NK-92 (cell line): ENCODE results near the gene TMEM54.

Experiments used
- DNase-seq: peaks from one replicate; lab custom pipeline; 2025; ENCODE audit not compliant: unreplicated experiment; lab: John Stamatoyannopoulos, UW

The TMEM54 gene, protein sequence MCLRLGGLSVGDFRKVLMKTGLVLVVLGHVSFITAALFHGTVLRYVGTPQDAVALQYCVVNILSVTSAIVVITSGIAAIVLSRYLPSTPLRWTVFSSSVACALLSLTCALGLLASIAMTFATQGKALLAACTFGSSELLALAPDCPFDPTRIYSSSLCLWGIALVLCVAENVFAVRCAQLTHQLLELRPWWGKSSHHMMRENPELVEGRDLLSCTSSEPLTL

DNA sequence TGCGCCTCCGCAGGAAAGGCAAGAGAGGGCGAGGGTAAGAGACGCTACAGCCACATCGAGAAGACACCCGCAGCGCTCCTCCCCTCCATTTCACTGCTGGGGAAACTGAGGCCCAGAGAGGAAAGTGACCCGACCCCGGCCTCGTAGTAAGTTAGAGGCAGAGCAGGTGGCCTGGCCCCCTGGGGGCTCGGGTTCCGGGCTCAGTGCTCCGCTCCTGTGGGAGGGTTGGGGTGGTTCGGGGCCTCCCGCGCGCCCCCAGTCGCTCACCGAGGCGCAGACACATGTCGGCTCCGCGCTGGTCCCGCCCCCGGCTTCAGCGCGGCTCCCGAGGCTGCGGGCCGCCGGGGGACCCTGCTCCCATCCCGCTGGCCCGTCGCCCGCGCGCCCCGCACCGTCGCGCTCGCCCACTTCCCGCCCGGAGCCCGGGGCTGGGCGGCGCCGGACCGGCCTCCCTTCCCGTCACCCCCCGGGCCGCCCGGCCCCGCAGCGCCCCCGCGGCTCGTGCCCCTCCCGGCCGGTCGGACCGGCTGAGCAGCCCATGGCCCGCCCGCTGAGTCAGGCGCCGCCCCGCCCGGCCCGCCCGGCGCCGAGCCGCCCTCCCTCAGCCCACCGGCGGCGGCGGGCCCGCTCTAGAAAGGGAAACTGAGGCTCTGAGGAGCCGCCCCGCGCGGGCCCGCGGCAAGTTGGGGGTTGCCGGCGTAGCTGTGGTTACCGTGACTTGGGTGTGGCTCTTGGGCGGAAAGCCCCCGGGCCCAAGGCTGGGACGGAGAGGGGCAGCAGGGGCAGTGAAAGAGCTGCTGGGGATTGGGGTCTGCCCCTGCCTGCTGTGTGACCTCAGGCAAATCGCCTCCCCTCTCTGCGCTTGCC is at the start of gene TMEM54:
Gene TMEM54 (minus strand): TSS at position 434 of the 867 bp plus-strand sequence. CDS start 151 bp downstream, at position 283.
- no peak for DNase-seq

DNA sequence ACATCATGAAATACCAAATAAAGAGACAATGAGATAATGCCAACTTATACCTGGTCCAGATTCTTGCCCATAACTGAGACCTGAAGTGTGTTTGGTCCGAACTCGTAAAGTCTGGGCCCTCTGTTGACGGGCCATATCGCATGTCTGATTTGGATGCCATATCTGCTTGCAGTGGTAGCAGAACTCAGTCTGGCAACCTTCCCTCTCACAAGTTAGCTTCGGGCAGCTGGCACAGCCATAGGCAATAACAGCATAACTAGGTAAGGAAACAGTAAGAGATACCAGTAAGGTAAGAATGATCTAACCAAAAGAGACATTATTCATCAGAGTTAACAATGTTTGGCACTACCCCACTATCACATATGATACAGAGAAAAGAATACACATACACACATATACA is 48.3 kb upstream of the TMEM54 start:
- DNase-seq = no peak

DNA sequence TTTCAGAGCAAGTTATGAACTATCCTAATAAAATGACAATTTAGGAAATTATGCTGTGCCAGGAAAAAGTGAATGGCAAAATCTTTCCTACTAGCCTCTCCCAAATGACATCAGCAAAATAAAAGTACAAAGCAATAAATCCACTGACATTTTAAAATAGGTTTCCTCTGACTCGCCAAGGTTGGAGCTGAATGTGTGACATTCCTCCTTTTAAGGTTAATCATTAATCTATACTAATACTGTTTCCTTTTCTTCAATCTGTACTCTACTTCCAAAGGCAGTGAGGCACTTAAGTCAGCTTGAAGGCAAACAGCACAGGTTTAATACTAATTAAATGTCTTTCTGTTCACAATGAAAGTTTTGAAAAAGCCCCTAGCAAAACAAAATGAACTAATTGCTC is 47.7 kb upstream of the TMEM54 start:
- no peak for DNase-seq

DNA sequence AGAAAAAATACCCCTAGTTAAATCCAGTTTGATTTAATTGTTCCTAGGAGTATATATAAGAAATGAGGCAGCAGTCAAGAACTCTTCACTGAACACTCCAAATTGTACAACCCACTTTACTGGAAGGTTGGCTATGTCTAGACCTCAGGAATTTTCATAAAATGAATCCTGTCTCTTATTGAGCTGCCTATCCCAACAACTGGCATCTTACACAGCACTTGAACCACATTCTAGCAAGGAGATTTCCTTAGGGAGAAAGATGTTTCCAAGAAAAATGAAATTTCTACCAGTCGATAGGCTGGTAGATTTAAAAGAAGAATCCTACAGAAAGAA is 47.2 kb upstream of the TMEM54 start:
- DNase-seq = no peak

DNA sequence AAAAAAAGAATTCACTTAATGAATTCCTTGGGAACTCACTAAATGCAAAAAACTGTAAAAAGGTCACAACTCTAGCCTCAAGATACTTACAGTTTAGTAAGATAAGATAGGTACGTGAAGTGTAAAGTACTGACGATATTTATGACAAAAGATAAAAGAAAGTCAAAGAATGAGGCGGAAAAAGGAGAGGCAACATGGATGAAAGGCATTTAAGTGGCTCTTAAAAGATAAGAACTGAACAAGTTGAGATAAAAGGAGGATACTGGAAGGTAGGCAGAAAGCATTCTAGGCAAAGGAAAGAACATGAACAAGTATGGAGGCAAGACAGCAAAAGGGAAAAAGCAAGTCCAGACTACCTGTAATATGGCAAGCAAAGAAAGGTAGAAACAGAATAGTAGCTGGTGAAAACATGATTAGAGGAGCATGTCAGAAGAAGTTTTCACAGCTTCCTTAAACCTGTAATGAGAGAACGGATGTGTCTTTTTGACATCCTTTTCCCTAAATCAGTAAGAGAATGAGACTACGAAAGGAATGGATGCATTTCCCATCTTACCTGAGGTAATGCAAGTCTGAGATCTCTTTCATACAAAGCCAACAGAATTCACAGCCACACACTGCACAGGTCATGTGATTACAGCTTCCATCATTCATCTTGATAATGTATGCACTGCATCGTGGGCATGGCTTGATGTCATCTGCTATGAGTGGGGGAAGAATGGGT is 46.6 kb upstream of the TMEM54 start:
- DNase-seq = no peak

DNA sequence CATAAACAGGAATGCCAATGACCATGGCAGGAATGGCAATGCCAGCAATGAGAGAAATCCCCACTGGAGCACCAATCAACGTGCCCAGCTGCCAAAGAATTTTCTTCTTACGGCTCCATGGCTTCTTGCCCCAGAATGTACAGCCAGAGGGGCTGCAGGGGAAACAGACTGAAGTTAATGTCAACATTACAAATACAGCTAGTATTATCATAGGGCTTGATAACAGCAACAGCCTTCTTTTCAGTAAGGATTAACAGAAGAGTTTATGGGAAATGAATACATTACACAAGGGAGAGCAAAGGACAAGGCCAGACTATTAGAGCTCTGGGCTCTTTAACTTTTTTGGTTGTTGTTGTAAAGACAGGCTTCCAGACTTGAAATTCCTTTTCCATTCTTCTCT is 45.2 kb upstream of the TMEM54 start:
- no peak for DNase-seq

DNA sequence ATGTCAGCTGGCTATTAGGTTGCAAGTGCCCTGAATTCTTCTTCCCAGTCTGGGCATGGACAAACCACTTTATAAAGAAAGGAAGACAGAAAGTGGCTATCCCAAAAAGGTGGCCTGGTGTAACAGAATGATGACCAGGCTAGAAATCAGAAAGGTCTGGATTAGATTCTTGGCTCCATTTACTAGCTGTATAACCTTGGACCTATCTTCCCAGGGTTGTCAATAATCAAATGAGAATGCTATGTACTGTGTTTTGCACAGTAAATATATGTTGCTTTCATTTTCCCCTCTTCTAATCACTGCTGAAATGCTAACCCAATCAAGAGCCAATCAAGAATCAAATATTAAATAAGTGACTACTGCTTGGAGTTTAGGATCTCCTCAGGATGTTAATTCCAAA is 43.0 kb upstream of the TMEM54 start:
- no peak for DNase-seq

DNA sequence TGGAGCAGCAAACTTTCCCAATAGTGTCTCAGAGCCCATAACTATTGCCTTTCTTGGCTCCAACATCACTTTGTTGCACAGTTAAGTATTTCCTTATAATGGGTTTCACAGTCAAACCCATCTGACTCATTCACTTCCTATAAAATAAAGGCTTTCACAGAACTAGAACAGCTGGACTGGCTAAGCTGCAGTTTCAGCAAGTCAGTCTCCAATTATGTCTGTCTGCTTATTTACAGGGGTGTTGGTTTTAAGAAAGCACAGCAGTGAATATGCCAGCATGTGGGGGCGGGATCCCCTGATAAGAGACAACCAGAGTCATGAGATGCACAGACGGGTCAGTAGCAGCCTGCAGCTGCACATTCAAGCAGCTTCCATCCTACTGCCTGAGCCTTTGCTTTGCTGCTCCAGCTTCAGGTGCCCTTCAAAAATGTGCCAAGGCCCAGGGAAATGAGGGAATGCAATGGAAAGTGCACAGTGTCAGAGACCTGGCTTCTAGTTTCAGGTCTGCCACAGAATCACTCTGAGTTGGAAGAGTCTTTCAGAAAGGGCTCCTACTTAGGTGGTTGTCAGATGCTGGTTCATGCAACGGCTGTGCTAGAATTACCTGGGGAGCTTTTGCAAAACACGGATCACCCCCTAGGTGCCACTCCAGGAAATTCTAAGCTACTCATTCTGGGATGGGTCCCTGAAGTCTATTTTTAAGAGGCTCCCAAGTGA is 38.6 kb upstream of the TMEM54 start:
- no peak for DNase-seq

DNA sequence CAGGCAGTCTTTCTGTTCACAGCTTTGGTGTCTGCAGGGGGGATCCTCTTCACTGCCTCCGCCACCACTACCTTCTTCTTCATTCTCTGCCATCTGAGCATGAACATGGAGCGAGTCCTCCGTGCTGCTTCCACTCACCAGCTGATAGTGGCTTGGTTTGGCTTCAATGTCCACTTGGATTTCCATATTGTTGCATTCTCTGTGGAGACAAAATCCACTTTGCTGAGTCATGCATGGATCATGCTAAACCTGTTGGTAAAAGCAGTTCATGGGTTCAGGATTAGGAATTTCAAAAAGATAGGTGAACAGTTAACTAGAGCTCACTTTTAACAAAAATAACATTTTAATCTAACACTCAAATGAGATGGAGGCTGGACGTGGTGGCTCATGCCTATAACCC is 35.9 kb upstream of the TMEM54 start:
- no peak for DNase-seq

DNA sequence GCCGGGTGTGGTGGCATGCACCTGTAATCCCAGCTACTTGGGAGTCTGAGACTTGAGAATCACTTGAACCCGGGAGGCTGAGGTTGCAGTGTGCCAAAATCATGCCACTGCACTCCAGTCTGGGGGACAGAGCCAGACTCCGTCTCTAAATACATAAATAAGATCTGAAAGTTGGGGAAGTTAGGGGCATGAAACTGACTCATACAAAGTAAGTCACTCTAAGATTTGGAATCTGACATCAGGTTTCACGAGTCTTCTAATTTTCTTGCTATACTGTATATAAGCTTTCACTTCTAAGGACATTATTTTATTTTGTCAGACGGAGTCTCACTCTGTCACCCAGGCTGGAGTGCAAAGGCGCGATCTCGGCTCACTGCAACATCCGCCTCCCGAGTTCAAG is 33.3 kb upstream of the TMEM54 start:
- no peak for DNase-seq

DNA sequence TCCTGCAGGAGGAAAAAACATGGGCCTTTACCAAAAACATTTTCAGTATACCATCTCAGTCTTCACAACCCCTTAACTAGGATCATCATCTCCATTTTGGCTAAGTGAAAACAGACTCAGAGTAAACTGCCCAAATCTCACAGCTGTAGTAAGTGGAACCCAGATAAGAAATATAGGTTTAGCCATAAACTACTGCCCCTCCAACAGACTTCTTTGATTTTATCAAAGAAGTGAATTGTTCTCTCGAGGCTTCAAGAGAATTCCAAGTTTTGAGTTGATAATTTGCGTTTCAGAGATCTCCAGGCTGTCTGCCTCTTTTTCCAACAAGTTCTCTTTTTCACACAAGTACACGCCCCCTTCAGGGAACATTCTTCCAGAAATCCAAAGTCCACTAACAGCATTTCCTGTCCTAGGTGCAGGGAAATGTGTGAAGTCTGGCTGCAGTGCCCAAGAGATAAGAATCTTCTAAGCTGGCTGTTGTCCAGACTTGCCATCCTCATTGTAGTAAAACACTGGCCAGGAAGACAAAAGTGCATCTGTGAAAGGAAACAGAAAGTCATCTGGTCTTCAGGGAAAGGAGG is 32.6 kb upstream of the TMEM54 start:
- DNase-seq = no peak

DNA sequence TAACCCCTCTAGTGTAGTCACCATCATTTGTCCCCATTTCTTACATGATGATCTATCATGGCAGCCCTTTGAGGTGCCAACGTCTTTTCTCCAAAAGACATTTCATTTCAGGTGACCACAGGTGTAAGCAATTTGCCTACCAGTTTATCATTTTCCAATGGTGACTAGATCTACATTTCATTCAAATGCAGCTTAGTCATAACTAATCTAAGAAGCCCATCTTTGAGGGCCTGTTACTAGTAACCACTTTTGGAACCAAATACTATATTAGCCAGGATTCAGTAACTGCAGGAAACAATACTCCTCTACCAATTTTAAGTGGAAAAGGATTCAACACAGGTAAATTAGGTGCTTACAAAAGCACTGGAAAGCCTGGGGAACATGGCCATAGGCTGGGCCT is 30.6 kb upstream of the TMEM54 start:
- DNase-seq = no peak

DNA sequence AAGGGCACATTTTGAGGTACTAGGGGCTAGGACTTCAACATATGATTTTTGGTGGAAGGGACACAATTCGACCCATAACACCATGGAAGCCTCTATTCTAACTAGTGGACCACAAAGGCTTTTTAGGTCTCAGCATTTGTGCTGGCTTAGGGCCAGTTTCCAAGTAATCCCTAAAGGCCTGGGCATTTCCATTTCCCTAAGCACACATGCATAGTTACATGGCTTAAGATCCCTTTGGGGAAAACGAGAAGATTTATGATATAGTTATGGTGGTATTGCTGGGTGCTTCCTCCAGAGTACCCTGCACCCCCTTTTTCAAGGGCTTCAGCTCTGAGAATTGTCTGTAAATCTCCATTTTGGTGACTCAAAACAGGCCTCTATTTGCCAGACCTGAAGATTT is 28.2 kb upstream of the TMEM54 start:
- DNase-seq = no peak

DNA sequence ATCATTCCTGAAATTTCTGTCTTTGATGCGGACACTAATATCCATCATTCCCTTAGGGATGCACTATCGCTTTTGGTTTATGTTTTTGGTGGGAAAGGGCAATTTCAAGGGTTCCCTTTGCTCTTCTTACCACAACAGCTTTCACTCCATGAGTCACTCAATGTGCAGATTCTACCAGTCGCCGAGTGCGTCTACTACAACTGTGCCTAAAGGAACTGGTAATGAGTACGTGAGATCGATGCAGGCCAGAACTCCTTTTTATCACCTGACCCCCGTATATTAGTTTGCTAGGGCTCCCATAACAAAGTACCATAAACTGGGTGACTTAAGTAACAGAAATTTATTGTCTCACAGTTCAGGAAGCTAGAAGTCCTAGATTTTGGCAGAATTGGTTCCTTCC is 27.5 kb upstream of the TMEM54 start:
- no peak for DNase-seq

DNA sequence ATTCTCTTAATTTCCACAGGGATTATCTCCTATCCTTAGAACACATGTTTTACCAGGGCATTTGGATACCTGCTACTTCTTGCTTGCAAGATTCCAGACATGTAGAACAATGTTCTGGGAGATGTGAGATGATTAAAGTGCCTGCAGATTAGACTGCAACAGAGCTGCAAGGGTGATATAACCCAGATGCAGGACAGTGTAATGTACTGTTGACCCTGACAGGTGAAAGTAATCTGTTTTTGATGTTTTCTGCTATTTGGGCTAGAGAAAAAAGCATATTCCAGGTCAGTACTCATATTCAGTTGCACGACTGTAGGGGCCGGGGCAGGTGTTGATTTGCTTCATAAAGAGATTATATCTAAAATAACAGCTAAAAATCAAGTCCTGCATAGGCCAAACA is 27.1 kb upstream of the TMEM54 start:
- no peak for DNase-seq

DNA sequence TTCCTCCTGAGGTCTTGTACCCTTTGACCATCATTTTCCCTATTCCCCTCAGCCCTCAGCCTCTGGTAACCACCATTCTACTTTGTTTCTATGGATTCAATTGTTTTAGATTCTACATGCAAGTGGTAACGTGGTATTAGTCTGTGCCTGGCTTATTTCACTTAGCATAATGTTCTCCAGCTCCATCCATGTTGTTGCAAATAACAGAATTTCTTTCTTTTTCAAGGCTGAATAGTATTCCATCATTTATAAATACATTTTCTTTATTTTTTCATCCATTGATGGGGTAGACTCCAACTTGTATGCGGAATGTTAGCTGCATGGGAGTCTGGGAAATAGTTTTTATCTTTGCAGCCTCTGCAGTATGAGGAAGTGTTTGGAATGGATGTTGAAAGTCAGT is 26.3 kb upstream of the TMEM54 start:
- DNase-seq = no peak

DNA sequence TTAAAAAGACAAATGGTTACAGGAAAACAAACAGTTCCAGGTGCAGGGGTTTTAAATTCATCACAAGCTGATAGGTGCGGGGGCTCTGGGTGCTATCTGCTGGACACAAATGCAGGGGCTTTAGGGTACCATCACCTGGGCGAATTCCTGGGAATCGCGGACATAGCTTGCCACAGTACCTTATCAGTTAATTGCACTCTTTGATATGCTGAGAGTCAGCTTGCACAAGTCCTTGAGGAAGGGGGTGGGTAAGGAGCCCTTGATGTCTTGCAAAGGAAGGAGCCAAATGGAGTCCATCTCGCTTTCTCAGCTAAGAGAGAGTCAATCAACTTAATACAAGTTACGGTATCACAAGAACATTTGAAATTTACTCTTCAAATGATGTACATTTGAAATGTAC is 25.4 kb upstream of the TMEM54 start:
- DNase-seq = no peak

DNA sequence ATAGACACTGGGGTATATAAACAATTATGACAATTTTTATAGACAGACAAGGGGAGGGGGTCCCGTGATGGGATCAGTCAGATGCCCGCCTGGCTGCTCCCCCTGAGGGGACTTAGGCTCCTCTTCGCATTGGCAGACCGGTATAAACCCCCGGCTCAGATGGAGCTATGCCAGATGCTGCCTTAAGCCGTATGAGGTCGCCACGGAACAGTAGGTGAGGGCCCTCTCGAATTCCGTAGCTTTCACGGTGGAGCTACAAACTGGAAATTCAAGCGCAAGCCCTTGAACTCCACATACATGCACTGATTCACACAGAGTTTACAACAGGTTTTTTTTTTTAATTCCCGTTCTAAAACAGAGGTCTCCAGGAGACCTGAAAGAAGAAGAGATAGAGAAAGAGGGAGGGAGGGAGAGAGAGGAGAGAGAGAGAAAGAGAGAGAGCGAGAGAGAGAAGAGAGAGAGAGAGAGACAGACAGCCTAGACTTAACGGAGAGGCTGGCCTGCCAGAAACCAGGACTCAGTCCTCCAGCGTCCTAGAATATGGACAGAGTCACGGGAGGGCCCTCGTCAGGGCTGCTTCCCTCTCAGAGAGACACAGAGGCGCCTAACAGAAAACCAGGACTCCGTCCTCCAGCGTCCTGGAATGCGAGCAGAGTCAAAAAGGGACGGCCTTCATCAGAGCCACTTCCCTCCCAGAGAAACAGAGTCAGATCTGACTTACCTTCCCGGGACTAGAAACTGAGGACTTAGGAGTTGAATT is 24.4 kb upstream of the TMEM54 start:
- no peak for DNase-seq

DNA sequence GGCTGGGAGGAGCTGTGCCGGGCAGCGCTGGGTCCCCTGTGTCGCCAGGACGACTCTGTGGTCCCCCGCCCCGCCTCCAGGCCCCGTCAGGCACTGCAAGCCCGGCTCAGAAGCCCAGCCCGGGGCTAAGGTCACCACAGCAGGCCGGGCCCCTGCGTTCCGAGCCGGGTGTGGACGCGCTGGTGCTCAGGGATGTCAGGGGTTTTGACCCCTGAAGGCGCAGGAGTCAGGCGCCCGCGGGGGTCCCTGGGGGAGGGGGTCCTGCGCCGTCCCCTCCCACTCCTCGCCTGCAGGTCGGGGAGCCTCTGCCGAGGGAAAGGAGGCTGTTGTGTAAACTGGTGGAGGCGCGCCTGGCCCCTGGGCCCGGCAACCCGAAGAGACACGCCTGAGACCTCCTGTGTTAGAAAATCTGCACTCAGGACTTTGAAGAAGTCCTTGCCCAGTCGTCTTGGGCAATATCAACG is 23.7 kb upstream of the TMEM54 start:
- DNase-seq = no peak

DNA sequence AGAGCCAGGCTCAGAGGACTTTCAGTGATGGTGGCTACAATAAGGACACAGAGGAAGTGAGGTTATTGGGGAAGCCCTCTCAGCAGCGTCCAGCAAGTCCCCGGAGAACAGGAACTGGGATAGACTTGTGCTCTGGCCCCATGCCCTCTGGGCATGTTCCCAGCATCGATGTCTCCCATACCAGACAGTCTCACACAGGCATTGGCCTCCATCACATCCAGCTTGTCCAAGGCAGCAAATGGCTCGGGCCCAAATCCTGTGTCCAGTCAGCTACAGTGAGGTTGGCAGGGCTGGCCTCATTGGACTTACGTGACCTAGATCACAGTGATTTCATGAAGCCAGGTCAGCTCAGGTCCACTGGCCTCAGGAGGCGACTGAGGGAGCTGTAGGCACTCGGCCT is 19.6 kb upstream of the TMEM54 start:
- DNase-seq = no peak
